Glutamatergic neuron (in vitro differentiated cells): ENCODE data around the gene PTH2. TPM values are rescaled to one million over a fixed set of nuclear protein-coding genes. Genes with fewer than 3 reads are reported as not detected.

Experiments
- DNase-seq: peaks from one replicate; pipeline ENCODE4 v3.0.0; 2022
- H3K27ac Mint-ChIP-seq: one replicate; pipeline ENCODE4 v1.8.0; 2020; ENCODE audit warnings: mild to moderate bottlenecking, mixed read lengths, inconsistent platforms; ENCODE audit not compliant: unreplicated experiment
- H3K27me3 Mint-ChIP-seq: one replicate; pipeline ENCODE4 v1.8.0; 2020; ENCODE audit warnings: mild to moderate bottlenecking, moderate library complexity, mixed read lengths, inconsistent platforms; ENCODE audit not compliant: unreplicated experiment
- H3K36me3 Mint-ChIP-seq: one replicate; pipeline ENCODE4 v1.8.0; 2020; ENCODE audit warnings: mild to moderate bottlenecking, mixed read lengths, inconsistent platforms; ENCODE audit not compliant: unreplicated experiment
- H3K4me1 Mint-ChIP-seq: one replicate; pipeline ENCODE4 v1.8.0; 2020; ENCODE audit warnings: mild to moderate bottlenecking, low read depth, mixed read lengths, inconsistent platforms; ENCODE audit not compliant: unreplicated experiment
- H3K4me3 Mint-ChIP-seq: one replicate; pipeline ENCODE4 v1.8.0; 2020; ENCODE audit warnings: mild to moderate bottlenecking, mixed read lengths, inconsistent platforms; ENCODE audit not compliant: unreplicated experiment
- H3K9me3 Mint-ChIP-seq: one replicate; pipeline ENCODE4 v1.8.0; 2020; ENCODE audit warnings: mild to moderate bottlenecking, moderate library complexity, mixed read lengths, inconsistent platforms; ENCODE audit not compliant: unreplicated experiment
- CTCF ChIP-seq: fragments of 200-600 bp; sonication (generic); IDR thresholded peaks from one replicate; pipeline ENCODE4 v1.5.0; 2021; ENCODE audit not compliant: partially characterized antibody, unreplicated experiment
- total RNA-seq: library from RNA; stranded (reverse); fragmentation: NEBNext Ultra II Directional; extraction: Animal tissue kit (Norgen Biotek cat#: 25700); gene quantifications from one replicate; pipeline ENCODE4 v1.2.1, GENCODE V29; 2021; ENCODE audit not compliant: unreplicated experiment

The PTH2 gene
- total RNA-seq, 1 donor from 2014 or later = 2.5 TPM

- Mint-ChIP-seq H3K27ac (peak overlapping the region; percentile 98), H3K4me1 (peaks cover 9% of the 10 kb centered on the region), H3K27me3 (peaks cover 6% of the 10 kb centered on the region), H3K4me3 (peak overlapping the region; percentile 70), H3K9me3 (peaks cover 3% of the 10 kb centered on the region), H3K36me3 (no peaks in the 10 kb centered on the region)
- TF ChIP-seq CTCF = no peak
- peak; percentile 80 for DNase-seq
Observed at GRCh38 chr19:49468746-49469447, 45.7 kb upstream of the PTH2 start.

GRCh38 chr19:49468199-49468598, 45.0 kb upstream of the PTH2 start:
- Mint-ChIP-seq H3K9me3 (peaks cover 3% of the 10 kb centered on the region), H3K27me3 (peaks cover 6% of the 10 kb centered on the region), H3K4me3 (no peak overlapping the region), H3K36me3 (no peaks in the 10 kb centered on the region), H3K27ac (no peak overlapping the region), H3K4me1 (peaks cover 9% of the 10 kb centered on the region)
- no peak for DNase-seq
- no peak for TF ChIP-seq CTCF

- no peak overlapping the region for H3K27ac Mint-ChIP-seq
- no peaks in the 10 kb centered on the region for H3K9me3 Mint-ChIP-seq
- TF ChIP-seq CTCF = no peak
- H3K4me3 Mint-ChIP-seq = no peak overlapping the region
- peaks cover 6% of the 10 kb centered on the region for H3K27me3 Mint-ChIP-seq
- no peak for DNase-seq
- no peaks in the 10 kb centered on the region for H3K36me3 Mint-ChIP-seq
- H3K4me1 Mint-ChIP-seq = peaks cover 6% of the 10 kb centered on the region
Observed at GRCh38 chr19:49465371-49465770, 42.1 kb upstream of the PTH2 start.

GRCh38 chr19:49463960-49464740, 40.9 kb upstream of the PTH2 start:
- Mint-ChIP-seq H3K27ac (no peak overlapping the region), H3K36me3 (no peaks in the 10 kb centered on the region), H3K27me3 (peaks cover 2% of the 10 kb centered on the region), H3K9me3 (peaks cover 2% of the 10 kb centered on the region), H3K4me1 (peaks cover 5% of the 10 kb centered on the region), H3K4me3 (no peak overlapping the region)
- no peak for TF ChIP-seq CTCF
- DNase-seq = no peak

GRCh38 chr19:49462492-49462891, 39.3 kb upstream of the PTH2 start:
- no peak for TF ChIP-seq CTCF
- Mint-ChIP-seq H3K27ac (peak overlapping the region; percentile 52), H3K9me3 (peaks cover 2% of the 10 kb centered on the region), H3K36me3 (no peaks in the 10 kb centered on the region), H3K4me3 (no peak overlapping the region), H3K27me3 (no peaks in the 10 kb centered on the region), H3K4me1 (no peaks in the 10 kb centered on the region)
- no peak for DNase-seq
